Measurements from ENCODE around the gene PDE5A. TPM values are rescaled to one million over a fixed set of nuclear protein-coding genes. Genes with fewer than 3 reads are reported as not detected.
"Not testable (repeated sequence)": the region's sequence is repeated elsewhere in the genome, so short reads cannot be mapped to it uniquely, and the experiment has no call there.

Gene PDE5A
- total RNA-seq, 4 donors from 2014 or later, result 15.7 to 36.7 (median 28.3) TPM

- Histone ChIP-seq H3K36me3 (no peaks in the 10 kb centered on the region), H3K27ac (no peak overlapping the region), H3K27me3 (no peaks in the 10 kb centered on the region), H3K4me1 (peaks cover 0 to 6% (median 0%) of the 10 kb centered on the region in 4 donors), H3K9me3 (no peaks in the 10 kb centered on the region), H3K4me3 (no peak overlapping the region)
- TF ChIP-seq POLR2A (IDR thresholded peaks at IDR 0.05) (no peak), EP300 (IDR thresholded peaks at IDR 0.05) (no peak), CTCF (IDR thresholded peaks at IDR 0.05) (no peak)
- no peak for DNase-seq (ENCODE audit: low spot score in 2 of 2)
- WGBS, 2 donors, result 30 to 54% methylated on average over 5 of the region's 5 CpGs
Observed at GRCh38 chr4:119646347-119647071, 17.9 kb upstream of the PDE5A start.

GRCh38 chr4:119643306-119644042, 14.9 kb upstream of the PDE5A start:
- no peak overlapping the region for H3K4me3 ChIP-seq
- TF ChIP-seq CTCF (IDR thresholded peaks at IDR 0.05), result no peak
- no peak for TF ChIP-seq EP300 (IDR thresholded peaks at IDR 0.05)
- TF ChIP-seq POLR2A (IDR thresholded peaks at IDR 0.05), result no peak
- no peaks in the 10 kb centered on the region for H3K9me3 ChIP-seq
- no peaks in the 10 kb centered on the region for H3K27me3 ChIP-seq
- H3K36me3 ChIP-seq, result no peaks in the 10 kb centered on the region
- WGBS, 2 donors, result 77 to 83% methylated on average over 6 of the region's 6 CpGs
- DNase-seq (ENCODE audit: low spot score in 2 of 2), result no peak
- H3K4me1 ChIP-seq, result peaks cover 0 to 6% (median 0%) of the 10 kb centered on the region in 4 donors
- H3K27ac ChIP-seq, result no peak overlapping the region

GRCh38 chr4:119641765-119642164, 13.2 kb upstream of the PDE5A start:
- DNase-seq (ENCODE audit: low spot score in 2 of 2), result no peak
- H3K36me3 ChIP-seq, result no peaks in the 10 kb centered on the region
- no peaks in the 10 kb centered on the region for H3K9me3 ChIP-seq
- no peak overlapping the region for H3K27ac ChIP-seq
- peaks cover 0 to 4% (median 0%) of the 10 kb centered on the region in 4 donors for H3K4me1 ChIP-seq
- H3K27me3 ChIP-seq, result no peaks in the 10 kb centered on the region
- H3K4me3 ChIP-seq, result no peak overlapping the region
- TF ChIP-seq EP300 (IDR thresholded peaks at IDR 0.05) (no peak), CTCF (IDR thresholded peaks at IDR 0.05) (no peak), POLR2A (IDR thresholded peaks at IDR 0.05) (no peak)

DNA sequence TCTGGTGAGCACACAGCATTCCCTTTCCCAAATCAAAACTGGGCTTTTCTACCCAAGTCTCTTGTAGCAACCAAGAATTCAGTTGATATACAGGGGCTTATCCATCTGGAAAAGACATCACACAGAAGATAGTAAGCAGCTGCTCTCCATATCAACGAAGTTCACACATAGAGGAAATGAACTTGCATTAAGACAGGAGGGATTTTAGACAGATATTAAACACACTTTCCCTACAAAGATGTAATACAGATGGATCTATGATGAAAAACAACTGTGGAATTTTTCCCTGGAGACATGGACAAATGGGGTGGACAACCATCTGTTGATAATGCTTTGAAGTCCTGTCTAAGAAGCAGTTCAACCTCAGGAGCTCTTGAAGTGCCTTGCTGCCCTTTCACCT, 9.8 kb upstream of the PDE5A start:
- Histone ChIP-seq H3K36me3 (no peaks in the 10 kb centered on the region), H3K4me3 (no peak overlapping the region), H3K27ac (no peak overlapping the region), H3K4me1 (no peaks in the 10 kb centered on the region), H3K9me3 (no peaks in the 10 kb centered on the region), H3K27me3 (no peaks in the 10 kb centered on the region)
- DNase-seq (ENCODE audit: low spot score in 2 of 2), result no peak
- WGBS, 2 donors, result 35 to 71% methylated on average over 1 of the region's 1 CpG
- no peak for TF ChIP-seq POLR2A (IDR thresholded peaks at IDR 0.05)
- TF ChIP-seq EP300 (IDR thresholded peaks at IDR 0.05), result no peak
- TF ChIP-seq CTCF (IDR thresholded peaks at IDR 0.05), result no peak

DNA sequence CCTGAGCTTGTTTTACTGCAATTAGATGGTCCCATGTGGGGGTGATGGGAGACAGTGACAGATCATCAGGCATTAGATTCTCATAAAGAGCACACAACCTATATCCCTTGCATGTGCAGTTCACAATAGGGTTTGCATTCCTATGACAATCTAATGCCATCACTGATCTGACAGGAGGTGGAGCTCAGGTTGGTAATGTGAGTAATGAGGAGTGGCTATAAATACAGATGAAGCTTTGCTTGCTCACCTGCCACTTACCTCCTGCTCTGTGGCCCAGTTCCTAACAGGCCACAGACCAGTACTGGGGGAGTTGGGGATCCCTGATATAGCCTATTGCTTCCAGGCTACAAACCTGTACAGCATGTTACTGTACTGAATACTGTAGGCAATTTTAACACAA, 8.2 kb upstream of the PDE5A start:
- not testable (repeated sequence) for H3K4me1 ChIP-seq; H3K27ac ChIP-seq; H3K36me3 ChIP-seq; DNase-seq (ENCODE audit: low spot score in 2 of 2); H3K27me3 ChIP-seq; H3K9me3 ChIP-seq; H3K4me3 ChIP-seq

Measured in tibial nerve (tissue), 4 donors.